GM12873 (cell line): ENCODE data around the gene KCTD16.

Source experiments
- CTCF ChIP-seq: IDR thresholded peaks from 2 replicates; pipeline ENCODE4 v1.5.1; 2012; ENCODE audit warnings: low read depth, mild to moderate bottlenecking, moderate library complexity, low read length, control low read depth; ENCODE audit not compliant: insufficient read depth; ENCODE audit errors: missing control alignments

KCTD16 gene

GRCh38 chr5:144307736-144308135, 137.1 kb downstream of the KCTD16 start:
- no peak for TF ChIP-seq CTCF

- TF ChIP-seq CTCF, result no peak
Observed at GRCh38 chr5:144308174-144308573, 137.5 kb downstream of the KCTD16 start.

- TF ChIP-seq CTCF, result no peak
Observed at GRCh38 chr5:144308906-144309670, 138.4 kb downstream of the KCTD16 start.

GRCh38 chr5:144310621-144311020, 139.9 kb downstream of the KCTD16 start:
- no peak for TF ChIP-seq CTCF

GRCh38 chr5:144313147-144313726, 142.6 kb downstream of the KCTD16 start:
- no peak for TF ChIP-seq CTCF

- TF ChIP-seq CTCF, result no peak
Observed at GRCh38 chr5:144315026-144315425, 144.4 kb downstream of the KCTD16 start.

- TF ChIP-seq CTCF, result no peak
Observed at GRCh38 chr5:144315994-144316634, 145.4 kb downstream of the KCTD16 start.
